Activated CD8-positive, alpha-beta memory T cell treated with anti-CD3 and anti-CD28 coated beads for 36 hours (primary cell): ENCODE measurements around the gene CLDN7. TPM values are rescaled to one million over a fixed set of nuclear protein-coding genes. Genes with fewer than 3 reads are reported as not detected.

Experiments used
- total RNA-seq, 2 experiments: library from RNA; stranded (reverse); gene quantifications; one replicate each; pipeline ENCODE4 v1.2.3, GENCODE V29; 2021

Gene CLDN7
- total RNA-seq, 2 experiments from 2014 or later, result 1.2 to 1.5 TPM

Other genes with a start within 250 kb of the CLDN7 start
- 100 to 1,000 TPM; 143 to 144 TPM for gene RNASEK, start 249.9 kb downstream of the CLDN7 start, total RNA-seq
- 1 to 10 TPM in 1 of 2 experiments, under 1 TPM in 1; 0.86 to 1.0 TPM for gene BCL6B, start 239.4 kb downstream of the CLDN7 start, total RNA-seq
- 10 to 100 TPM; 10.1 to 10.5 TPM for gene SLC16A13, start 226.5 kb downstream of the CLDN7 start, total RNA-seq
- 1 to 10 TPM; 1.9 to 2.3 TPM for gene SLC16A11, start 218.4 kb downstream of the CLDN7 start, total RNA-seq
- gene CLEC10A, start 182.2 kb downstream of the CLDN7 start, total RNA-seq, result not detected
- gene ASGR2, start 147.7 kb downstream of the CLDN7 start, total RNA-seq, result not detected
- 1 to 10 TPM in 1 of 2 experiments, under 1 TPM in 1; 0.65 to 1.3 TPM for gene ASGR1, start 83.1 kb downstream of the CLDN7 start, total RNA-seq
- gene DLG4, start 42.6 kb downstream of the CLDN7 start, total RNA-seq, result 1 to 10 TPM; 4.5 to 4.6 TPM
- 100 to 1,000 TPM; 254 to 269 TPM for gene ACADVL, start 42.5 kb downstream of the CLDN7 start, total RNA-seq
- gene DVL2, start 28.0 kb downstream of the CLDN7 start, total RNA-seq, result 10 to 100 TPM; 64.4 to 68.9 TPM
- 10 to 100 TPM; 40.7 to 43.7 TPM for gene PHF23, start 23.0 kb downstream of the CLDN7 start, total RNA-seq
- 100 to 1,000 TPM; 131 to 135 TPM for gene GABARAP, start 20.0 kb downstream of the CLDN7 start, total RNA-seq
- 100 to 1,000 TPM; 202 to 207 TPM for gene CTDNEP1, start 10.7 kb downstream of the CLDN7 start, total RNA-seq
- gene ELP5, start 10.3 kb downstream of the CLDN7 start, total RNA-seq, result 100 to 1,000 TPM; 107 to 110 TPM
- gene SLC2A4, start 19.2 kb upstream of the CLDN7 start, total RNA-seq, result under 1 TPM; 0.11 to 0.34 TPM
- gene YBX2, start 32.2 kb upstream of the CLDN7 start, total RNA-seq, result under 1 TPM; 0.10 to 0.55 TPM
- 1,000 to 10,000 TPM; 1,619 to 1,670 TPM for gene EIF5A, start 45.1 kb upstream of the CLDN7 start, total RNA-seq
- 10 to 100 TPM; 68.8 to 69.5 TPM for gene GPS2, start 52.9 kb upstream of the CLDN7 start, total RNA-seq
- 10 to 100 TPM; 59.2 to 59.4 TPM for gene NEURL4, start 66.9 kb upstream of the CLDN7 start, total RNA-seq
- 100 to 1,000 TPM; 234 to 241 TPM for gene ACAP1, start 74.1 kb upstream of the CLDN7 start, total RNA-seq
- 1 to 10 TPM; 6.4 to 7.2 TPM for gene KCTD11, start 89.7 kb upstream of the CLDN7 start, total RNA-seq
- not detected for gene TMEM95, start 92.7 kb upstream of the CLDN7 start, total RNA-seq
- 1 to 10 TPM; 4.6 to 5.6 TPM for gene TNK1, start 118.6 kb upstream of the CLDN7 start, total RNA-seq
- gene PLSCR3, start 132.0 kb upstream of the CLDN7 start, total RNA-seq, result 10 to 100 TPM; 70.8 to 74.4 TPM
- 10 to 100 TPM; 50.1 to 51.6 TPM for gene TMEM256, start 141.6 kb upstream of the CLDN7 start, total RNA-seq
- 1 to 10 TPM; 6.6 to 7.9 TPM for gene NLGN2, start 145.4 kb upstream of the CLDN7 start, total RNA-seq
- gene SPEM1, start 157.8 kb upstream of the CLDN7 start, total RNA-seq, result not detected
- not detected for gene SPEM2, start 163.1 kb upstream of the CLDN7 start, total RNA-seq
- not detected for gene SPEM3, start 166.4 kb upstream of the CLDN7 start, total RNA-seq
- gene TMEM102, start 173.0 kb upstream of the CLDN7 start, total RNA-seq, result 10 to 100 TPM; 11.2 to 12.6 TPM
- gene FGF11, start 177.0 kb upstream of the CLDN7 start, total RNA-seq, result 1 to 10 TPM; 2.0 to 2.1 TPM
- 1 to 10 TPM; 7.2 to 7.8 TPM for gene CHRNB1, start 182.6 kb upstream of the CLDN7 start, total RNA-seq
- gene ZBTB4, start 217.2 kb upstream of the CLDN7 start, total RNA-seq, result 10 to 100 TPM; 17.6 to 17.7 TPM
- gene SLC35G6, start 219.0 kb upstream of the CLDN7 start, total RNA-seq, result not detected
- gene POLR2A, start 221.9 kb upstream of the CLDN7 start, total RNA-seq, result 100 to 1,000 TPM; 195 to 198 TPM